Activated CD8-positive, alpha-beta memory T cell treated with anti-CD3 and anti-CD28 coated beads, Interleukin-2, amount 10 ng/mL, durations not matched to agents 7 days and 5 days (primary cell): Measurements from ENCODE around the gene PSAT1. TPM values are rescaled to one million over a fixed set of nuclear protein-coding genes. Genes with fewer than 3 reads are reported as not detected.
A peak's percentile ranks its signal among the peaks of the same experiment; 100 is the strongest.
"Not testable (repeated sequence)": the region's sequence is repeated elsewhere in the genome, so short reads cannot be mapped to it uniquely, and the experiment has no call there.

ENCODE experiments used
- ATAC-seq: fragments of 150-1000 bp; cut with Tn5 transposase; one replicate; pipeline ENCODE4 v1.10.0; 2021; ENCODE audit warnings: moderate library complexity
- CTCF ChIA-PET: fragments of 350-600 bp; sonication (Branson Sonifier 250); formaldehyde crosslinking; loops from one replicate; lab custom pipeline; 2021; ENCODE audit warnings: antibody characterized with exemption; lab: Charles Lee
- DNase-seq: peaks from one replicate; pipeline ENCODE4 v3.0.0-alpha.2; 2020
- H3K27ac Mint-ChIP-seq: one replicate; pipeline ENCODE4 v1.8.0; 2021; ENCODE audit warnings: mild to moderate bottlenecking, mixed read lengths
- H3K27me3 Mint-ChIP-seq: one replicate; pipeline ENCODE4 v1.8.0; 2021; ENCODE audit warnings: mixed read lengths
- H3K36me3 Mint-ChIP-seq: one replicate; pipeline ENCODE4 v1.8.0; 2021; ENCODE audit warnings: mild to moderate bottlenecking, mixed read lengths
- H3K4me1 Mint-ChIP-seq: one replicate; pipeline ENCODE4 v1.8.0; 2021; ENCODE audit warnings: mixed read lengths
- H3K4me3 Mint-ChIP-seq: one replicate; pipeline ENCODE4 v1.8.0; 2021; ENCODE audit warnings: mild to moderate bottlenecking, moderate library complexity, mixed read lengths
- H3K9me3 Mint-ChIP-seq: one replicate; pipeline ENCODE4 v1.8.0; 2022; ENCODE audit warnings: low read depth, mixed read lengths
- total RNA-seq, 2 experiments: library from RNA; stranded (reverse); gene quantifications; one replicate each; pipeline ENCODE4 v1.2.3, GENCODE V29; 2021

The PSAT1 gene
- total RNA-seq, 2 experiments from 2014 or later, result 72.8 to 118 TPM

GRCh38 chr9:78280982-78281668, 15.8 kb upstream of the PSAT1 start:
- CTCF ChIA-PET, result no interaction called here
- DNase-seq (no peak), ATAC-seq (no peak)
- peaks cover 2% of the 10 kb centered on the region for H3K36me3 Mint-ChIP-seq
- H3K9me3 Mint-ChIP-seq, result peaks cover 1% of the 10 kb centered on the region
- no peak overlapping the region for H3K27ac Mint-ChIP-seq
- H3K27me3 Mint-ChIP-seq, result peaks cover 6% of the 10 kb centered on the region
- no peaks in the 10 kb centered on the region for H3K4me1 Mint-ChIP-seq
- H3K4me3 Mint-ChIP-seq, result no peak overlapping the region

- H3K27ac Mint-ChIP-seq, ATAC-seq, H3K27me3 Mint-ChIP-seq, DNase-seq, H3K9me3 Mint-ChIP-seq, H3K4me3 Mint-ChIP-seq, H3K4me1 Mint-ChIP-seq, H3K36me3 Mint-ChIP-seq: not testable (repeated sequence)
- CTCF ChIA-PET, result interaction anchor here (1.7 kb wide), 1 partner anchor 8 kb away, joined by 3 read pairs; no protein-coding TSS in a partner anchor
Measured at GRCh38 chr9:78284181-78284580, 12.7 kb upstream of the PSAT1 start.

GRCh38 chr9:78286125-78286524, 10.8 kb upstream of the PSAT1 start:
- ATAC-seq (no peak), DNase-seq (no peak)
- H3K27me3 Mint-ChIP-seq, result peaks cover 6% of the 10 kb centered on the region
- peaks cover 1% of the 10 kb centered on the region for H3K9me3 Mint-ChIP-seq
- no peaks in the 10 kb centered on the region for H3K4me1 Mint-ChIP-seq
- H3K27ac Mint-ChIP-seq, result no peak overlapping the region
- H3K4me3 Mint-ChIP-seq, result no peak overlapping the region
- peaks cover 2% of the 10 kb centered on the region for H3K36me3 Mint-ChIP-seq
- CTCF ChIA-PET, result no interaction called here

- peaks cover 1% of the 10 kb centered on the region for H3K9me3 Mint-ChIP-seq
- no peak overlapping the region for H3K4me3 Mint-ChIP-seq
- peaks cover 6% of the 10 kb centered on the region for H3K27me3 Mint-ChIP-seq
- ATAC-seq, result no peak
- DNase-seq, result no peak
- H3K36me3 Mint-ChIP-seq, result peaks cover 2% of the 10 kb centered on the region
- CTCF ChIA-PET, result no interaction called here
- no peaks in the 10 kb centered on the region for H3K4me1 Mint-ChIP-seq
- no peak overlapping the region for H3K27ac Mint-ChIP-seq
Measured at GRCh38 chr9:78286946-78287388, 10.0 kb upstream of the PSAT1 start.

- CTCF ChIA-PET, result interaction anchor here (0.6 kb wide), 1 partner anchor 32 kb away, joined by 3 read pairs; no protein-coding TSS in a partner anchor
- no peak for ATAC-seq
- Mint-ChIP-seq H3K9me3 (peaks cover 1% of the 10 kb centered on the region), H3K4me1 (peaks cover 8% of the 10 kb centered on the region), H3K4me3 (no peak overlapping the region), H3K27ac (no peak overlapping the region), H3K36me3 (peaks cover 2% of the 10 kb centered on the region), H3K27me3 (peaks cover 6% of the 10 kb centered on the region)
- no peak for DNase-seq
Measured at GRCh38 chr9:78288214-78288892, 8.6 kb upstream of the PSAT1 start.

GRCh38 chr9:78289474-78289873, 7.5 kb upstream of the PSAT1 start:
- CTCF ChIA-PET, result no interaction called here
- H3K27me3 Mint-ChIP-seq, result peaks cover 6% of the 10 kb centered on the region
- H3K4me1 Mint-ChIP-seq, result peaks cover 13% of the 10 kb centered on the region
- DNase-seq (no peak), ATAC-seq (no peak)
- no peak overlapping the region for H3K27ac Mint-ChIP-seq
- no peaks in the 10 kb centered on the region for H3K9me3 Mint-ChIP-seq
- no peak overlapping the region for H3K4me3 Mint-ChIP-seq
- peaks cover 2% of the 10 kb centered on the region for H3K36me3 Mint-ChIP-seq

GRCh38 chr9:78291240-78291925, 5.5 kb upstream of the PSAT1 start:
- no peaks in the 10 kb centered on the region for H3K9me3 Mint-ChIP-seq
- no peak overlapping the region for H3K27ac Mint-ChIP-seq
- DNase-seq (no peak), ATAC-seq (no peak)
- H3K4me1 Mint-ChIP-seq, result peaks cover 25% of the 10 kb centered on the region
- H3K27me3 Mint-ChIP-seq, result no peaks in the 10 kb centered on the region
- H3K36me3 Mint-ChIP-seq, result no peaks in the 10 kb centered on the region
- no peak overlapping the region for H3K4me3 Mint-ChIP-seq
- CTCF ChIA-PET, result interaction anchor here (0.9 kb wide), 1 partner anchor 18 kb away, joined by 4 read pairs; no protein-coding TSS in a partner anchor

- no peak for DNase-seq
- Mint-ChIP-seq H3K27me3 (no peaks in the 10 kb centered on the region), H3K9me3 (no peaks in the 10 kb centered on the region), H3K36me3 (no peaks in the 10 kb centered on the region), H3K4me3 (no peak overlapping the region), H3K27ac (no peak overlapping the region), H3K4me1 (peaks cover 30% of the 10 kb centered on the region)
- CTCF ChIA-PET, result no interaction called here
- no peak for ATAC-seq
Measured at GRCh38 chr9:78292026-78292425, 4.9 kb upstream of the PSAT1 start.

- ATAC-seq (no peak), DNase-seq (peak; percentile 46)
- H3K36me3 Mint-ChIP-seq, result peaks cover 5% of the 10 kb centered on the region
- H3K27ac Mint-ChIP-seq, result peak overlapping the region; percentile 84
- CTCF ChIA-PET, result interaction anchor here (0.7 to 1.8 kb wide), 4 partner anchors 11 to 77 kb away, joined by 3 to 5 read pairs (median 3); no protein-coding TSS in a partner anchor
- H3K4me1 Mint-ChIP-seq, result peaks cover 30% of the 10 kb centered on the region
- H3K9me3 Mint-ChIP-seq, result no peaks in the 10 kb centered on the region
- H3K27me3 Mint-ChIP-seq, result no peaks in the 10 kb centered on the region
- H3K4me3 Mint-ChIP-seq, result peak overlapping the region; percentile 79
Measured at GRCh38 chr9:78292716-78293497, 4.0 kb upstream of the PSAT1 start.

- H3K9me3 Mint-ChIP-seq, result no peaks in the 10 kb centered on the region
- ATAC-seq (no peak), DNase-seq (peak; percentile 38)
- no peak overlapping the region for H3K27ac Mint-ChIP-seq
- H3K4me3 Mint-ChIP-seq, result no peak overlapping the region
- H3K4me1 Mint-ChIP-seq, result peaks cover 37% of the 10 kb centered on the region
- CTCF ChIA-PET, result interaction anchor here (1.0 to 1.8 kb wide), 3 partner anchors 15 to 74 kb away, joined by 3 to 5 read pairs (median 3); no protein-coding TSS in a partner anchor
- H3K27me3 Mint-ChIP-seq, result no peaks in the 10 kb centered on the region
- peaks cover 8% of the 10 kb centered on the region for H3K36me3 Mint-ChIP-seq
Measured at GRCh38 chr9:78294290-78295176, 2.4 kb upstream of the PSAT1 start.

- ATAC-seq, result no peak
- H3K4me3 Mint-ChIP-seq, result no peak overlapping the region
- CTCF ChIA-PET, result interaction anchor here (1.2 kb wide), 1 partner anchor 74 kb away, joined by 3 read pairs; no protein-coding TSS in a partner anchor
- DNase-seq, result peak; percentile 39
- peaks cover 43% of the 10 kb centered on the region for H3K4me1 Mint-ChIP-seq
- peaks cover 13% of the 10 kb centered on the region for H3K36me3 Mint-ChIP-seq
- no peaks in the 10 kb centered on the region for H3K27me3 Mint-ChIP-seq
- H3K9me3 Mint-ChIP-seq, result no peaks in the 10 kb centered on the region
- H3K27ac Mint-ChIP-seq, result no peak overlapping the region
Measured at GRCh38 chr9:78295177-78295575, 1.7 kb upstream of the PSAT1 start.

GRCh38 chr9:78295731-78296130, 1.2 kb upstream of the PSAT1 start:
- Mint-ChIP-seq H3K27me3 (no peaks in the 10 kb centered on the region), H3K27ac (peak overlapping the region; percentile 94), H3K36me3 (peaks cover 15% of the 10 kb centered on the region), H3K9me3 (no peaks in the 10 kb centered on the region), H3K4me3 (peak overlapping the region; percentile 94), H3K4me1 (peaks cover 46% of the 10 kb centered on the region)
- CTCF ChIA-PET, result interaction anchor here (1.8 kb wide), 1 partner anchor 24 kb away, joined by 7 read pairs; no protein-coding TSS in a partner anchor
- ATAC-seq (no peak), DNase-seq (no peak)
